ENCODE measurements around the gene GEN1.

DNA sequence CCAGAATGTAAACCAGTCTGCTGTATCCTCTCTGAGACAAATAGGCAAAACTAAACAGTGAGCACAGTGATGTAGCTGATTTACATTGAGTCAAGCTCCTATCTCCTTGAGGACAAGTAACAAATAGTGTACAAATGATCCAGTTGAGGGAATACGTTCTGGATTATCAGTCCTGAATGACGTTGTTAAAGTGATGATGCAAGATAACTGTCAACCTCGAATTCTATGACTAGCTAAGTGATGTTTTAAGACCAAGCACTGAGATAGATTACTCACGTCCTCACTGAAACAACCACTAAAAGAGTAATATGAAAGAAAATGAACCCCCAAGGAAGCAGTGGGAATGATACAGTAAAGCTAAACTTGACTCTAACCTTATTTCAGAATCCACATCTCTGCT is 47.1 kb upstream of the GEN1 start:
- TF ChIP-seq EGR1 (IDR thresholded peaks at IDR 0.05; ENCODE audit: low read depth in 2 of 2) = no peak
- TF ChIP-seq RAD21 (IDR thresholded peaks at IDR 0.05) = no peak
- TF ChIP-seq, protein P1, sequence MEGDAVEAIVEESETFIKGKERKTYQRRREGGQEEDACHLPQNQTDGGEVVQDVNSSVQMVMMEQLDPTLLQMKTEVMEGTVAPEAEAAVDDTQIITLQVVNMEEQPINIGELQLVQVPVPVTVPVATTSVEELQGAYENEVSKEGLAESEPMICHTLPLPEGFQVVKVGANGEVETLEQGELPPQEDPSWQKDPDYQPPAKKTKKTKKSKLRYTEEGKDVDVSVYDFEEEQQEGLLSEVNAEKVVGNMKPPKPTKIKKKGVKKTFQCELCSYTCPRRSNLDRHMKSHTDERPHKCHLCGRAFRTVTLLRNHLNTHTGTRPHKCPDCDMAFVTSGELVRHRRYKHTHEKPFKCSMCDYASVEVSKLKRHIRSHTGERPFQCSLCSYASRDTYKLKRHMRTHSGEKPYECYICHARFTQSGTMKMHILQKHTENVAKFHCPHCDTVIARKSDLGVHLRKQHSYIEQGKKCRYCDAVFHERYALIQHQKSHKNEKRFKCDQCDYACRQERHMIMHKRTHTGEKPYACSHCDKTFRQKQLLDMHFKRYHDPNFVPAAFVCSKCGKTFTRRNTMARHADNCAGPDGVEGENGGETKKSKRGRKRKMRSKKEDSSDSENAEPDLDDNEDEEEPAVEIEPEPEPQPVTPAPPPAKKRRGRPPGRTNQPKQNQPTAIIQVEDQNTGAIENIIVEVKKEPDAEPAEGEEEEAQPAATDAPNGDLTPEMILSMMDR (IDR thresholded peaks at IDR 0.05; ENCODE audit: low read depth, low read length, missing input control) = no peak
- TF ChIP-seq, protein P2, sequence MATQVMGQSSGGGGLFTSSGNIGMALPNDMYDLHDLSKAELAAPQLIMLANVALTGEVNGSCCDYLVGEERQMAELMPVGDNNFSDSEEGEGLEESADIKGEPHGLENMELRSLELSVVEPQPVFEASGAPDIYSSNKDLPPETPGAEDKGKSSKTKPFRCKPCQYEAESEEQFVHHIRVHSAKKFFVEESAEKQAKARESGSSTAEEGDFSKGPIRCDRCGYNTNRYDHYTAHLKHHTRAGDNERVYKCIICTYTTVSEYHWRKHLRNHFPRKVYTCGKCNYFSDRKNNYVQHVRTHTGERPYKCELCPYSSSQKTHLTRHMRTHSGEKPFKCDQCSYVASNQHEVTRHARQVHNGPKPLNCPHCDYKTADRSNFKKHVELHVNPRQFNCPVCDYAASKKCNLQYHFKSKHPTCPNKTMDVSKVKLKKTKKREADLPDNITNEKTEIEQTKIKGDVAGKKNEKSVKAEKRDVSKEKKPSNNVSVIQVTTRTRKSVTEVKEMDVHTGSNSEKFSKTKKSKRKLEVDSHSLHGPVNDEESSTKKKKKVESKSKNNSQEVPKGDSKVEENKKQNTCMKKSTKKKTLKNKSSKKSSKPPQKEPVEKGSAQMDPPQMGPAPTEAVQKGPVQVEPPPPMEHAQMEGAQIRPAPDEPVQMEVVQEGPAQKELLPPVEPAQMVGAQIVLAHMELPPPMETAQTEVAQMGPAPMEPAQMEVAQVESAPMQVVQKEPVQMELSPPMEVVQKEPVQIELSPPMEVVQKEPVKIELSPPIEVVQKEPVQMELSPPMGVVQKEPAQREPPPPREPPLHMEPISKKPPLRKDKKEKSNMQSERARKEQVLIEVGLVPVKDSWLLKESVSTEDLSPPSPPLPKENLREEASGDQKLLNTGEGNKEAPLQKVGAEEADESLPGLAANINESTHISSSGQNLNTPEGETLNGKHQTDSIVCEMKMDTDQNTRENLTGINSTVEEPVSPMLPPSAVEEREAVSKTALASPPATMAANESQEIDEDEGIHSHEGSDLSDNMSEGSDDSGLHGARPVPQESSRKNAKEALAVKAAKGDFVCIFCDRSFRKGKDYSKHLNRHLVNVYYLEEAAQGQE (IDR thresholded peaks at IDR 0.05) = no peak
- TF ChIP-seq SP1 (IDR thresholded peaks at IDR 0.05) = no peak
- TF ChIP-seq, protein P3, sequence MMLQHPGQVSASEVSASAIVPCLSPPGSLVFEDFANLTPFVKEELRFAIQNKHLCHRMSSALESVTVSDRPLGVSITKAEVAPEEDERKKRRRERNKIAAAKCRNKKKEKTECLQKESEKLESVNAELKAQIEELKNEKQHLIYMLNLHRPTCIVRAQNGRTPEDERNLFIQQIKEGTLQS (IDR thresholded peaks at IDR 0.05) = no peak
